ENCODE measurements around the gene SHH.

DNA sequence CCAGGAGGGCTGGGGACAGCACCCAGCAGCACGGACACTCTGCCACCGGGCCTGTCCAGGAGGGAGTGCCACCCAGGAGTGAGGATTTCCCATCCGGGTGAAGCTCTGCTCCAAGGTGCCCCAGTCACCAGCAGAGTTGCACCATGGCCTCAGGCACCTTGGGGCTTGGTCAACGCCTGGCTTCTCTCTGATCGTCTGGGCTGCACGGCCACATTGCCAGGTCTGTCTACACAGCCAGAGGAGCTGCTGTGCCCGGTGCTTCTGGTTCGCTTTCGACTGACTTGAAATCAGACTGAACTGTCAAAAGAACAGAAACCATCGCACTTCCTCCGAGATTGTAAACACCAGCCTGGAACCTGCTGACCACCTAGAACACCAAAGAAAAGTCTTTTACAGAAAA, 12.0 kb downstream of the SHH start:
- TF ChIP-seq, protein P1, sequence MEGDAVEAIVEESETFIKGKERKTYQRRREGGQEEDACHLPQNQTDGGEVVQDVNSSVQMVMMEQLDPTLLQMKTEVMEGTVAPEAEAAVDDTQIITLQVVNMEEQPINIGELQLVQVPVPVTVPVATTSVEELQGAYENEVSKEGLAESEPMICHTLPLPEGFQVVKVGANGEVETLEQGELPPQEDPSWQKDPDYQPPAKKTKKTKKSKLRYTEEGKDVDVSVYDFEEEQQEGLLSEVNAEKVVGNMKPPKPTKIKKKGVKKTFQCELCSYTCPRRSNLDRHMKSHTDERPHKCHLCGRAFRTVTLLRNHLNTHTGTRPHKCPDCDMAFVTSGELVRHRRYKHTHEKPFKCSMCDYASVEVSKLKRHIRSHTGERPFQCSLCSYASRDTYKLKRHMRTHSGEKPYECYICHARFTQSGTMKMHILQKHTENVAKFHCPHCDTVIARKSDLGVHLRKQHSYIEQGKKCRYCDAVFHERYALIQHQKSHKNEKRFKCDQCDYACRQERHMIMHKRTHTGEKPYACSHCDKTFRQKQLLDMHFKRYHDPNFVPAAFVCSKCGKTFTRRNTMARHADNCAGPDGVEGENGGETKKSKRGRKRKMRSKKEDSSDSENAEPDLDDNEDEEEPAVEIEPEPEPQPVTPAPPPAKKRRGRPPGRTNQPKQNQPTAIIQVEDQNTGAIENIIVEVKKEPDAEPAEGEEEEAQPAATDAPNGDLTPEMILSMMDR (conservative IDR thresholded peaks at IDR 0.05), result no peak
- no peak for TF ChIP-seq ZFX (IDR thresholded peaks at IDR 0.05)

Data from C4-2B (cell line).